HEK293T (cell line): Measurements from ENCODE around the gene ATP2B2.

Experiments
- ARNT ChIP-seq: fragments of 450-650 bp; IDR thresholded peaks from 2 replicates; pipeline ENCODE4 v1.6.1; 2017; ENCODE audit warnings: mild to moderate bottlenecking
- BHLHE40 ChIP-seq: fragments of 450-650 bp; IDR thresholded peaks from 2 replicates; pipeline ENCODE4 v1.6.1; 2016; ENCODE audit warnings: mild to moderate bottlenecking, moderate library complexity, borderline replicate concordance
- ELF4 ChIP-seq: fragments of 450-650 bp; IDR thresholded peaks from 2 replicates; pipeline ENCODE4 v1.6.1; 2017; ENCODE audit warnings: antibody characterized with exemption
- FOXA1 ChIP-seq: fragments of 450-650 bp; IDR thresholded peaks from 2 replicates; pipeline ENCODE4 v1.6.1; 2016; ENCODE audit warnings: mild to moderate bottlenecking
- FOXK2 ChIP-seq: fragments of 450-650 bp; IDR thresholded peaks from 2 replicates; pipeline ENCODE4 v1.6.1; 2016; ENCODE audit warnings: mild to moderate bottlenecking
- FOXM1 ChIP-seq: fragments of 450-650 bp; IDR thresholded peaks from 2 replicates; pipeline ENCODE4 v1.6.1; 2017; ENCODE audit warnings: mild to moderate bottlenecking, borderline replicate concordance
- HDGF ChIP-seq: fragments of 450-650 bp; IDR thresholded peaks from 2 replicates; pipeline ENCODE4 v1.6.1; 2017; ENCODE audit warnings: antibody characterized with exemption, borderline replicate concordance
- L3MBTL2 ChIP-seq: fragments of 450-650 bp; conservative IDR thresholded peaks from 2 replicates; pipeline ENCODE4 v1.6.1; 2016; ENCODE audit warnings: mild to moderate bottlenecking
- LEF1 ChIP-seq: fragments of 450-650 bp; IDR thresholded peaks from 2 replicates; pipeline ENCODE4 v1.6.1; 2017; ENCODE audit warnings: mild to moderate bottlenecking, borderline replicate concordance
- PKNOX1 ChIP-seq: fragments of 450-650 bp; IDR thresholded peaks from 2 replicates; pipeline ENCODE4 v1.6.1; 2016
- SP1 ChIP-seq: fragments of 450-650 bp; IDR thresholded peaks from 2 replicates; pipeline ENCODE4 v1.6.1; 2017
- SUZ12 ChIP-seq: fragments of 450-650 bp; IDR thresholded peaks from 2 replicates; pipeline ENCODE4 v1.6.1; 2016; ENCODE audit warnings: mild to moderate bottlenecking
- TARDBP ChIP-seq: fragments of 450-650 bp; IDR thresholded peaks from 2 replicates; pipeline ENCODE4 v1.6.1; 2016
- ZNF384 ChIP-seq: fragments of 450-650 bp; IDR thresholded peaks from 2 replicates; pipeline ENCODE4 v1.6.1; 2016

GRCh38 chr3:10357592-10358308, 147.6 kb downstream of the ATP2B2 start:
- TF ChIP-seq TARDBP: no peak
- no peak for TF ChIP-seq BHLHE40
- TF ChIP-seq ELF4: no peak
- no peak for TF ChIP-seq SP1
- TF ChIP-seq ARNT: no peak
- TF ChIP-seq HDGF: no peak
- no peak for TF ChIP-seq FOXM1
- TF ChIP-seq LEF1: no peak
- no peak for TF ChIP-seq L3MBTL2
- TF ChIP-seq FOXA1: no peak
- no peak for TF ChIP-seq ZNF384
- no peak for TF ChIP-seq SUZ12
- TF ChIP-seq PKNOX1: no peak
- TF ChIP-seq FOXK2: no peak
